Testis (tissue), 2 donors: ENCODE results near the gene PARD6B.

ENCODE experiments used
- CTCF ChIP-seq, 3 experiments: fragments of 450-650 bp in 2 of 3; fragments of 200-600 bp in 1 of 3; sonication (generic) in 1 of 3; IDR thresholded peaks; one replicate each; pipeline ENCODE4 v1.5.1; 2016 to 2019; ENCODE audit warnings: antibody characterized with exemption in 3 of 3, mild to moderate bottlenecking in 2 of 3, moderate library complexity in 1 of 3
- POLR2A ChIP-seq: fragments of 450-650 bp; IDR thresholded peaks from one replicate; pipeline ENCODE4 v1.6.1; 2017; ENCODE audit warnings: antibody characterized with exemption, mild to moderate bottlenecking, moderate library complexity

GRCh38 chr20:50690650-50691572 lies 40.5 kb upstream of the PARD6B start, which contains the start of gene RIPOR3:
- TF ChIP-seq CTCF (IDR thresholded peaks at IDR 0.05): no peak
- TF ChIP-seq POLR2A: no peak
